Neural cell (in vitro differentiated cells): ENCODE results near the gene VWA5B1. TPM values are rescaled to one million over a fixed set of nuclear protein-coding genes. Genes with fewer than 3 reads are reported as not detected.

Experiments used
- H2AFZ ChIP-seq: fragments of 200-600, 300-800 bp; sonication (generic), shearing (Covaris generic); 2 replicates; pipeline ENCODE4 v1.6.0; 2014; ENCODE audit warnings: low read depth, mild to moderate bottlenecking, antibody characterized with exemption, low read length, moderate library complexity
- H3F3A ChIP-seq: fragments of 200-600 bp; shearing (Covaris generic); 2 replicates; pipeline ENCODE4 v1.6.1; 2016; ENCODE audit warnings: mild to moderate bottlenecking, moderate library complexity, mixed read lengths, antibody characterized with exemption, low read length; ENCODE audit not compliant: insufficient read depth, poor library complexity, severe bottlenecking
- H3K27ac ChIP-seq: fragments of 200-600, 300-800 bp; sonication (generic), shearing (Covaris generic); 2 replicates; pipeline ENCODE4 v1.5.1; 2014; ENCODE audit warnings: mild to moderate bottlenecking, low read length, moderate library complexity
- H3K27me3 ChIP-seq: fragments of 300-800, 200-600 bp; sonication (generic), shearing (Covaris generic); 2 replicates; pipeline ENCODE4 v1.6.0; 2014; ENCODE audit warnings: mild to moderate bottlenecking, low read depth, low read length, moderate library complexity; ENCODE audit not compliant: insufficient read depth
- H3K36me3 ChIP-seq: fragments of 300-800, 200-600 bp; sonication (generic), shearing (Covaris generic); 2 replicates; pipeline ENCODE4 v1.5.1; 2014; ENCODE audit warnings: mild to moderate bottlenecking, antibody characterized with exemption, low read length, moderate library complexity; ENCODE audit not compliant: insufficient read depth
- H3K4me2 ChIP-seq: fragments of 300-800, 200-600 bp; sonication (generic), shearing (Covaris generic); 2 replicates; pipeline ENCODE4 v1.6.0; 2014; ENCODE audit warnings: mild to moderate bottlenecking, low read length
- H3K4me3 ChIP-seq: fragments of 300-800, 200-600 bp; sonication (generic), shearing (Covaris generic); 2 replicates; pipeline ENCODE4 v1.5.1; 2014; ENCODE audit warnings: mild to moderate bottlenecking, low read length, moderate library complexity
- H3K79me2 ChIP-seq: fragments of 200-600 bp; shearing (Covaris generic); replicated peaks from 2 replicates; pipeline ENCODE4 v1.6.0; 2014; ENCODE audit warnings: mild to moderate bottlenecking, low read length, moderate library complexity; ENCODE audit not compliant: insufficient read depth
- H3K9ac ChIP-seq: fragments of 300-800, 200-600 bp; sonication (generic), shearing (Covaris generic); 2 replicates; pipeline ENCODE4 v1.6.1; 2016; ENCODE audit warnings: mild to moderate bottlenecking, low read length, mixed read lengths
- H3K9me2 ChIP-seq: fragments of 200-600 bp; shearing (Covaris generic); 2 replicates; pipeline ENCODE4 v1.6.1; 2016; ENCODE audit warnings: mild to moderate bottlenecking, low read length, mixed read lengths; ENCODE audit not compliant: insufficient read depth
- H3K9me3 ChIP-seq: fragments of 200-600, 300-800 bp; sonication (generic), shearing (Covaris generic); 2 replicates; pipeline ENCODE4 v1.6.1; 2016; ENCODE audit warnings: mild to moderate bottlenecking, mixed run types, low read length, moderate library complexity, mixed read lengths
- H4K20me1 ChIP-seq: fragments of 200-600 bp; shearing (Covaris generic); 2 replicates; pipeline ENCODE4 v1.6.1; 2016; ENCODE audit warnings: mild to moderate bottlenecking, mixed run types; ENCODE audit not compliant: insufficient read depth
- EP300 ChIP-seq: fragments of 450-650 bp; conservative IDR thresholded peaks from 2 replicates; pipeline ENCODE4 v1.6.1; 2014; ENCODE audit warnings: antibody characterized with exemption, mild to moderate bottlenecking, moderate library complexity; ENCODE audit not compliant: poor library complexity, severe bottlenecking
- EZH2 ChIP-seq: fragments of 200-600, 300-800 bp; shearing (Covaris generic), sonication (generic); IDR thresholded peaks from 2 replicates; pipeline ENCODE4 v1.6.1; 2014; ENCODE audit warnings: antibody characterized with exemption, low read length, borderline replicate concordance, mild to moderate bottlenecking; ENCODE audit not compliant: insufficient read depth, poor library complexity, severe bottlenecking
- MXI1 ChIP-seq: fragments of 450-650 bp; conservative IDR thresholded peaks from 2 replicates; pipeline ENCODE4 v1.6.1; 2014; ENCODE audit warnings: antibody characterized with exemption, mild to moderate bottlenecking; ENCODE audit not compliant: poor library complexity, severe bottlenecking
- POLR2AphosphoS5 ChIP-seq: IDR thresholded peaks from 2 replicates; pipeline ENCODE4 v1.6.1; 2012
- RAD21 ChIP-seq: fragments of 450-650 bp; conservative IDR thresholded peaks from 2 replicates; pipeline ENCODE4 v1.6.1; 2014; ENCODE audit warnings: antibody characterized with exemption, mild to moderate bottlenecking, moderate library complexity
- SMC3 ChIP-seq: fragments of 450-650 bp; conservative IDR thresholded peaks from 2 replicates; pipeline ENCODE4 v1.6.1; 2014; ENCODE audit warnings: antibody characterized with exemption, mild to moderate bottlenecking, moderate library complexity; ENCODE audit not compliant: poor library complexity
- TAF1 ChIP-seq: IDR thresholded peaks from 2 replicates; pipeline ENCODE4 v1.6.1; 2012; ENCODE audit warnings: low read depth
- polyA plus RNA-seq: library from polyadenylated mRNA; depleted of rRNA; stranded (reverse); fragments of >200 nt; gene quantifications from 2 replicates; pipeline ENCODE4 v1.2.3, GENCODE V29; 2014
- TF ChIP-seq, protein P1 (sequence below): fragments of 450-650 bp; IDR thresholded peaks from 2 replicates; pipeline ENCODE4 v1.5.1; 2014; ENCODE audit warnings: antibody characterized with exemption, mild to moderate bottlenecking, moderate library complexity; ENCODE audit not compliant: poor library complexity, severe bottlenecking
- TF ChIP-seq, protein P2 (sequence below): IDR thresholded peaks from 2 replicates; pipeline ENCODE4 v1.6.1; 2012; ENCODE audit warnings: borderline replicate concordance

VWA5B1 gene
- polyA plus RNA-seq, 1 donor from 2014 or later: 0.27 TPM

DNA sequence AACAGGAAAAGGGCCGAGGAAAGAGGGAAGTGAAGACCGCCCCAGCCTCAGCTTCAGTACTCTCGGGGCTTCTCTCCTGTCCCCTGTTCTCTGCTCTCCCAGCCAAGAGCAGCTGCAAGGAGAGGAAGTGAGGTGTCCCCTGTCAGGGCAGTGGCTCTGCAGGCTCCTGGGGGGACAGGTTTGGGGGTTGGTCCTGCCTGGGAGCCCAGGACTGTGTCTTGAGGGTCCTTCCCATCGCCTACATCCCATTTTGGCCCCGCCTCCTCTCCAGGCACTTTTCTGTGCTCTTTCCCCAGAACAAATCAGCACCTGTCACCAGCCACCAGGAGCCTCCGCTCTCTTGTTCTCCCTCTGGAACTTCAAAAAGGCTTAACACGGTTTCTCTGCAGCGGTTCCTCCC lies 82.6 kb downstream of the VWA5B1 start:
- H3K27me3 ChIP-seq: peaks cover 19% of the 10 kb centered on the region
- H3K4me3 ChIP-seq: no peak overlapping the region
- no peaks in the 10 kb centered on the region for H3K9me3 ChIP-seq
- H4K20me1 ChIP-seq: no peaks in the 10 kb centered on the region
- no peaks in the 10 kb centered on the region for H3K79me2 ChIP-seq
- TF ChIP-seq TAF1 (no peak), MXI1 (no peak), EP300 (no peak), RAD21 (no peak)
- TF ChIP-seq, protein P1, sequence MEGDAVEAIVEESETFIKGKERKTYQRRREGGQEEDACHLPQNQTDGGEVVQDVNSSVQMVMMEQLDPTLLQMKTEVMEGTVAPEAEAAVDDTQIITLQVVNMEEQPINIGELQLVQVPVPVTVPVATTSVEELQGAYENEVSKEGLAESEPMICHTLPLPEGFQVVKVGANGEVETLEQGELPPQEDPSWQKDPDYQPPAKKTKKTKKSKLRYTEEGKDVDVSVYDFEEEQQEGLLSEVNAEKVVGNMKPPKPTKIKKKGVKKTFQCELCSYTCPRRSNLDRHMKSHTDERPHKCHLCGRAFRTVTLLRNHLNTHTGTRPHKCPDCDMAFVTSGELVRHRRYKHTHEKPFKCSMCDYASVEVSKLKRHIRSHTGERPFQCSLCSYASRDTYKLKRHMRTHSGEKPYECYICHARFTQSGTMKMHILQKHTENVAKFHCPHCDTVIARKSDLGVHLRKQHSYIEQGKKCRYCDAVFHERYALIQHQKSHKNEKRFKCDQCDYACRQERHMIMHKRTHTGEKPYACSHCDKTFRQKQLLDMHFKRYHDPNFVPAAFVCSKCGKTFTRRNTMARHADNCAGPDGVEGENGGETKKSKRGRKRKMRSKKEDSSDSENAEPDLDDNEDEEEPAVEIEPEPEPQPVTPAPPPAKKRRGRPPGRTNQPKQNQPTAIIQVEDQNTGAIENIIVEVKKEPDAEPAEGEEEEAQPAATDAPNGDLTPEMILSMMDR: no peak
- no peak overlapping the region for H2AFZ ChIP-seq
- H3F3A ChIP-seq: no peaks in the 10 kb centered on the region
- no peak overlapping the region for H3K4me2 ChIP-seq
- H3K27ac ChIP-seq: no peak overlapping the region
- no peak overlapping the region for H3K9ac ChIP-seq
- H3K9me2 ChIP-seq: no peaks in the 10 kb centered on the region
- no peaks in the 10 kb centered on the region for H3K36me3 ChIP-seq

DNA sequence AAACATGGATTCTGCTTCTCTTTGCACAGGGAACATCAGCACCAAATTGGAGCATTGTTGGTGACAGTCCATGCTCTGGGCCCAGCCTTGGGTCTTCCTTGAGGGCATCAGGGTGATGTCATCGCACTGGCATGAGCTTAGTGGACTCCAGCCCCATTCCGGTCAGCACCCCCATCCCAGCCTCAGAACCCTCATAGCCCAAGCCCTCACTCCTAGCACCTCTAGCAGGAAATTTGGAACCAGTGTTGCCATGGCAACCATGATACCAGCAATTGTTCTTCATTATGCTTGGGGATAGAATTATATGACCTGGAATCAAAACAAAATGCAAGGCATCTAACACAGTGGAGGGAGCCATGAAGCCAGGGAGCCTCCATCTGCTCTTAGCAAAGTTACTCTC lies 83.1 kb downstream of the VWA5B1 start:
- H3K4me2 ChIP-seq: no peak overlapping the region
- H3K27ac ChIP-seq: no peak overlapping the region

DNA sequence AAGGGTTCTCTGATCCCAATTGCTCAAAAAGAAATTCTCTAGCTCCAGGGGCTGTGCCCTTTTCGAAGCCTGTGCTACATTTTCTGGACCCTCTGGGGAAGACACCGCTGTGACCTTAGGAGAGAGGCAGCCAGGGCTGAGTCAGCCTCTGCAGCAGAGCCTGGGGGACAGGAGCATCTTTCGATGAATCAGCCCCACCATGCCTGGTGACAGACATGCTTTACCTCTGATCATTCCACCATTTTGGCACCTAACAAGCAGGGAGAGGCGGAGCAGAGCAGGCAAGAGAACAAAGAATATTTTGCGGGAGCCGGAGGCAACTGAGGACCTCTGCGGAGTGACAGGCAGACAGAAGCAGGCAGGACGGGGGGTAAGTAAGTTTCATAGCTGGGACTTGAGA lies 84.9 kb downstream of the VWA5B1 start:
- Histone ChIP-seq H3K4me3 (no peak overlapping the region), H3K9me3 (no peaks in the 10 kb centered on the region), H3K27me3 (peaks cover 10% of the 10 kb centered on the region), H3K4me2 (no peak overlapping the region), H3K9ac (no peak overlapping the region), H3K79me2 (no peaks in the 10 kb centered on the region), H3K9me2 (no peaks in the 10 kb centered on the region), H4K20me1 (no peaks in the 10 kb centered on the region), H3K36me3 (no peaks in the 10 kb centered on the region), H2AFZ (no peak overlapping the region), H3F3A (no peaks in the 10 kb centered on the region), H3K27ac (no peak overlapping the region)
- TF ChIP-seq, protein P1: no peak
- no peak for TF ChIP-seq EZH2
- TF ChIP-seq, protein P2, sequence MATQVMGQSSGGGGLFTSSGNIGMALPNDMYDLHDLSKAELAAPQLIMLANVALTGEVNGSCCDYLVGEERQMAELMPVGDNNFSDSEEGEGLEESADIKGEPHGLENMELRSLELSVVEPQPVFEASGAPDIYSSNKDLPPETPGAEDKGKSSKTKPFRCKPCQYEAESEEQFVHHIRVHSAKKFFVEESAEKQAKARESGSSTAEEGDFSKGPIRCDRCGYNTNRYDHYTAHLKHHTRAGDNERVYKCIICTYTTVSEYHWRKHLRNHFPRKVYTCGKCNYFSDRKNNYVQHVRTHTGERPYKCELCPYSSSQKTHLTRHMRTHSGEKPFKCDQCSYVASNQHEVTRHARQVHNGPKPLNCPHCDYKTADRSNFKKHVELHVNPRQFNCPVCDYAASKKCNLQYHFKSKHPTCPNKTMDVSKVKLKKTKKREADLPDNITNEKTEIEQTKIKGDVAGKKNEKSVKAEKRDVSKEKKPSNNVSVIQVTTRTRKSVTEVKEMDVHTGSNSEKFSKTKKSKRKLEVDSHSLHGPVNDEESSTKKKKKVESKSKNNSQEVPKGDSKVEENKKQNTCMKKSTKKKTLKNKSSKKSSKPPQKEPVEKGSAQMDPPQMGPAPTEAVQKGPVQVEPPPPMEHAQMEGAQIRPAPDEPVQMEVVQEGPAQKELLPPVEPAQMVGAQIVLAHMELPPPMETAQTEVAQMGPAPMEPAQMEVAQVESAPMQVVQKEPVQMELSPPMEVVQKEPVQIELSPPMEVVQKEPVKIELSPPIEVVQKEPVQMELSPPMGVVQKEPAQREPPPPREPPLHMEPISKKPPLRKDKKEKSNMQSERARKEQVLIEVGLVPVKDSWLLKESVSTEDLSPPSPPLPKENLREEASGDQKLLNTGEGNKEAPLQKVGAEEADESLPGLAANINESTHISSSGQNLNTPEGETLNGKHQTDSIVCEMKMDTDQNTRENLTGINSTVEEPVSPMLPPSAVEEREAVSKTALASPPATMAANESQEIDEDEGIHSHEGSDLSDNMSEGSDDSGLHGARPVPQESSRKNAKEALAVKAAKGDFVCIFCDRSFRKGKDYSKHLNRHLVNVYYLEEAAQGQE: no peak
- no peak for TF ChIP-seq TAF1
- no peak for TF ChIP-seq POLR2AphosphoS5
- no peak for TF ChIP-seq SMC3
- TF ChIP-seq RAD21: no peak
- no peak for TF ChIP-seq MXI1
- TF ChIP-seq EP300: no peak

More for the DNA sequence above, 83.1 kb downstream of the VWA5B1 start:
- Histone ChIP-seq H3K9me2 (no peaks in the 10 kb centered on the region), H3K27me3 (peaks cover 14% of the 10 kb centered on the region), H3K9ac (no peak overlapping the region), H3K4me3 (no peak overlapping the region), H3K36me3 (no peaks in the 10 kb centered on the region), H2AFZ (no peak overlapping the region), H4K20me1 (no peaks in the 10 kb centered on the region), H3F3A (no peaks in the 10 kb centered on the region), H3K9me3 (no peaks in the 10 kb centered on the region), H3K79me2 (no peaks in the 10 kb centered on the region)
- TF ChIP-seq TAF1: no peak
- no peak for TF ChIP-seq SMC3
- TF ChIP-seq, protein P1: no peak
